Left hindlimb (tissue), 1 donor: Measurements from ENCODE around the gene DPP6.
"Not testable (repeated sequence)": the region's sequence is repeated elsewhere in the genome, so short reads cannot be mapped to it uniquely, and the experiment has no call there.

Source experiments
- DNase-seq: peaks from one replicate; pipeline ENCODE4 v3.0.0-alpha.2; 2018

The DPP6 gene

GRCh38 chr7:154633641-154634040 is 581.4 kb downstream of the DPP6 start:
- DNase-seq: no peak

- DNase-seq: no peak
These were observed 586.1 kb downstream of the DPP6 start for GRCh38 chr7:154638286-154638685.

- no peak for DNase-seq
These were observed 588.2 kb downstream of the DPP6 start for GRCh38 chr7:154640266-154640865.

GRCh38 chr7:154640917-154641316 is 588.7 kb downstream of the DPP6 start:
- DNase-seq: no peak

GRCh38 chr7:154644366-154644765 is 592.2 kb downstream of the DPP6 start:
- no peak for DNase-seq

- no peak for DNase-seq
These were observed 594.2 kb downstream of the DPP6 start for GRCh38 chr7:154646126-154647013.

- DNase-seq: no peak
These were observed 595.4 kb downstream of the DPP6 start for GRCh38 chr7:154647625-154648024.

- no peak for DNase-seq
These were observed 596.8 kb downstream of the DPP6 start for GRCh38 chr7:154649015-154649414.

GRCh38 chr7:154649434-154649833 is 597.2 kb downstream of the DPP6 start:
- DNase-seq: no peak

GRCh38 chr7:154650275-154650674 is 598.1 kb downstream of the DPP6 start:
- DNase-seq: no peak

- no peak for DNase-seq
These were observed 599.3 kb downstream of the DPP6 start for GRCh38 chr7:154651501-154651900.

- no peak for DNase-seq
These were observed 600.4 kb downstream of the DPP6 start for GRCh38 chr7:154652564-154652963.

GRCh38 chr7:154653281-154653680 is 601.1 kb downstream of the DPP6 start:
- no peak for DNase-seq

- no peak for DNase-seq
These were observed 604.4 kb downstream of the DPP6 start for GRCh38 chr7:154656618-154657017.

GRCh38 chr7:154666768-154667167 is 614.6 kb downstream of the DPP6 start:
- no peak for DNase-seq

- DNase-seq: no peak
These were observed 620.6 kb downstream of the DPP6 start for GRCh38 chr7:154672659-154673415.

GRCh38 chr7:154674191-154674590 is 622.0 kb downstream of the DPP6 start:
- DNase-seq: no peak

GRCh38 chr7:154675560-154675959 is 623.4 kb downstream of the DPP6 start:
- no peak for DNase-seq

GRCh38 chr7:154676033-154676421 is 623.8 kb downstream of the DPP6 start:
- not testable (repeated sequence) for DNase-seq

GRCh38 chr7:154676422-154677073 is 624.4 kb downstream of the DPP6 start:
- no peak for DNase-seq

- DNase-seq: no peak
These were observed 625.3 kb downstream of the DPP6 start for GRCh38 chr7:154677454-154677853.

GRCh38 chr7:154678001-154678550 is 625.9 kb downstream of the DPP6 start:
- DNase-seq: not testable (repeated sequence)
